Pancreas (tissue), 10 donors: ENCODE results near the gene HTR4. TPM values are rescaled to one million over a fixed set of nuclear protein-coding genes. Genes with fewer than 3 reads are reported as not detected.

Experiments used
- ATAC-seq, 4 donors: fragments of 200-7000 bp; cut with Tn5 transposase; one replicate each; pipeline versions ENCODE4 v1.8.0 to v1.9.1; 2020; ENCODE audit warnings: mild to moderate bottlenecking in 4 of 4, moderate library complexity in 4 of 4
- DNase-seq, 6 donors: peaks; one replicate each; pipeline ENCODE4 v3.0.0-alpha.2; 2020
- FAIRE-seq: peaks from 2 replicates; lab custom pipeline; 2012; peaks lifted over from hg19 to GRCh38; lab: Jason Lieb, UNC
- H3K27ac ChIP-seq, 4 donors: fragments of 200-600 bp; sonication (generic); 1 replicate in 3 of 4; 2 replicates in 1 of 4; pipeline versions ENCODE4 v1.5.0 to v1.8.0; 2020
- H3K27me3 ChIP-seq, 4 donors: fragments of 200-600 bp; one replicate each; pipeline ENCODE4 v1.8.0; 2021
- H3K36me3 ChIP-seq, 3 donors: fragments of 200-600 bp; sonication (generic) in 1 of 3; one replicate each; pipeline versions ENCODE4 v1.5.0 to v1.8.0; 2020 to 2021
- H3K4me1 ChIP-seq, 3 donors: fragments of 200-600 bp; one replicate each; pipeline ENCODE4 v1.8.0; 2021
- H3K4me3 ChIP-seq, 4 donors: fragments of 200-600 bp; sonication (generic) in 2 of 4; one replicate each; pipeline versions ENCODE4 v1.5.0 to v1.8.0; 2020 to 2021
- H3K9me3 ChIP-seq, 4 donors: fragments of 200-600 bp; one replicate each; pipeline ENCODE4 v1.8.0; 2021
- WGBS, 2 donors: extraction: QIAGEN DNeasy Blood & Tissue Kit; methylation state at CpG; one replicate each; pipeline ENCODE4 v1.1.7; 2013; 5-methylcytosine and 5-hydroxymethylcytosine counted together
- intact Hi-C, 3 donors: fragments of 100-400 bp; cut with DNase I; formaldehyde crosslinking; loops; one replicate each; pipeline versions ENCODE4 v1.11.1 to v1.14.2; 2022
- polyA plus RNA-seq, 2 donors: library from polyadenylated mRNA; stranded (reverse); fragments of 200-250 nt; gene quantifications; one replicate each; pipeline ENCODE4 v1.2.3, GENCODE V29; 2013
- total RNA-seq, 6 donors: library from RNA; stranded (reverse); fragmentation: NEBNext Ultra II Directional in 4 of 6; extraction: Animal tissue kit (Norgen Biotek cat#: 25700) in 4 of 6; gene quantifications; one replicate each; pipeline versions ENCODE4 v1.2.1 to v1.2.4, GENCODE V29; 2021 to 2023
- TF ChIP-seq, protein P1 (sequence below), 4 donors: fragments of 200-600 bp; sonication (generic) in 3 of 4; IDR thresholded peaks; one replicate each; pipeline versions ENCODE4 v1.5.0 to v1.8.0; 2021; ENCODE audit warnings: antibody characterized with exemption in 4 of 4
- donor health status: healthy with polysubstance abuse.
- donor health status: DM: no; HTN: no; CAD: no; lungs with moderate emphysema.
- donor health status: DM: no; HTN: no; CAD: no.
- donor health status: control.
- donor health status: control.
- donor health status: Bipolar disorder and iron deficiency.
- donor health status: DM: yes; HTN: yes; CAD: no.
- donor health status: DM: no; HTN: no; CAD: no.
- donor health status: DM: no; HTN: no; CAD: no.
- donor health status: DM: yes; HTN: yes; CAD: no.

Gene HTR4
- total and polyA plus RNA-seq, 8 donors: not detected

DNA sequence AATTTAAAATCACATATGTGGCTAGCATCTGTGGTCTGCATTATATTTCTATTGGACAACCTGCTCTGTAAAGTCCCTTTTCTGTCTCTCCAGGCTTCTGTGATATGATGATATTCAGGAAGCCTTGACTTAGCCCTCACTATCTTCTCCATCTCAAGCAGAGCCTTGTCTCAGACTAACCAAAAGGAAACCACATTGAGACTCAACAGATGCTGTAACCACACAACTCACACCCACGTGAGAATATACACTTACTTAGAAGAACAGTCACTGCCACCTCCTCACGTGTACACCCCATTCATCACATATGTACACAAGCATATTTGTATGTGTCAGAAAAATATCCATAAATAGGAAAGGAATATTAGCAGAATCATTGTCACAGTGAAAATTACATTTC lies 33.6 kb downstream of the HTR4 start:
- DNase-seq: no peak
- intact Hi-C loops: no loop called here
- Histone ChIP-seq H3K36me3 (no peaks in the 10 kb centered on the region), H3K9me3 (no peaks in the 10 kb centered on the region), H3K4me3 (no peak overlapping the region), H3K4me1 (no peaks in the 10 kb centered on the region), H3K27ac (no peak overlapping the region), H3K27me3 (peaks cover 0 to 5% (median 0%) of the 10 kb centered on the region in 4 donors)
- ATAC-seq: no peak
- FAIRE-seq: no peak
- WGBS, 2 donors: 35 to 37% methylated on average over 2 of the region's 2 CpGs
- TF ChIP-seq, protein P1, sequence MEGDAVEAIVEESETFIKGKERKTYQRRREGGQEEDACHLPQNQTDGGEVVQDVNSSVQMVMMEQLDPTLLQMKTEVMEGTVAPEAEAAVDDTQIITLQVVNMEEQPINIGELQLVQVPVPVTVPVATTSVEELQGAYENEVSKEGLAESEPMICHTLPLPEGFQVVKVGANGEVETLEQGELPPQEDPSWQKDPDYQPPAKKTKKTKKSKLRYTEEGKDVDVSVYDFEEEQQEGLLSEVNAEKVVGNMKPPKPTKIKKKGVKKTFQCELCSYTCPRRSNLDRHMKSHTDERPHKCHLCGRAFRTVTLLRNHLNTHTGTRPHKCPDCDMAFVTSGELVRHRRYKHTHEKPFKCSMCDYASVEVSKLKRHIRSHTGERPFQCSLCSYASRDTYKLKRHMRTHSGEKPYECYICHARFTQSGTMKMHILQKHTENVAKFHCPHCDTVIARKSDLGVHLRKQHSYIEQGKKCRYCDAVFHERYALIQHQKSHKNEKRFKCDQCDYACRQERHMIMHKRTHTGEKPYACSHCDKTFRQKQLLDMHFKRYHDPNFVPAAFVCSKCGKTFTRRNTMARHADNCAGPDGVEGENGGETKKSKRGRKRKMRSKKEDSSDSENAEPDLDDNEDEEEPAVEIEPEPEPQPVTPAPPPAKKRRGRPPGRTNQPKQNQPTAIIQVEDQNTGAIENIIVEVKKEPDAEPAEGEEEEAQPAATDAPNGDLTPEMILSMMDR (IDR thresholded peaks at IDR 0.05): no peak

DNA sequence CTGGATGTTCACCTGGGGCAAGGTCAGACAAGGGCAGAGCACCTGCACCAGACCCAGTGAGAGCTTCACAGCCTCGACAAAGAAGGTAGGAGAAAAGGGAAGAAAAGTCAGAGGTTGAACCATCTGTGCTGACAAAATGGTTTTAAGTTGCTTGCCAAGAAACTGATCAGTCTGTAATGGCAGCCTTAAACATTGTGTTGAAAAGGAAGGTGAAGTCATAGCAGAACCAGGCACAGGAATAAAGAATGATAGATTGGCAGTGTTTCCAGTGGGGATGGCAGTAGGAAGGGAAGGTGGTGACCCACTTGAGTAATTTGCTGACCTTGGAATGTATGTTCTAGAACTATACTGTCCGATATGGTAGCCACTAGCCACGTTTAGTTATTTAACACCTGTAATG lies 34.2 kb downstream of the HTR4 start:
- Histone ChIP-seq H3K27me3 (peaks cover 0 to 5% (median 0%) of the 10 kb centered on the region in 4 donors), H3K4me1 (no peaks in the 10 kb centered on the region)

DNA sequence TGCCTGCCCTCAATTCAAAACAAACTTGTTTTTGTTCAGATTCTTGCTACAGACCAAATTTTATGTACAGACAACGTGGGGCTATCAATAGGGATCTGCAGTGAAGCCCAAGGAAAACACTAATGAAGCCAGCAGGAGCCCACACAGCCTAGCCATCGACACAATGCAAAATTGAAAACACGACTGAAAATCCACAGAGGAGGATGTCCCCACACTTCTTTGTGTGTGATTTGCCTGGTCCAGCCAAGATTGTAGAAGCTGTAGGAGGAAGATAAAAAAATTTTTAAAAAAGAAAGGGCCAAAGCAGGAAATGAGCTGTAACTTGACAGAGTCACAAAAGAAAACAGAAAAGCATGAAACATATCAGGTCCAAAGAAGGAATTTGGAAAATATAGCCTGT lies 34.8 kb downstream of the HTR4 start:
- TF ChIP-seq, protein P1 (IDR thresholded peaks at IDR 0.05): no peak
- no peak for FAIRE-seq
- no peak for DNase-seq

More for the DNA sequence above, 34.2 kb downstream of the HTR4 start:
- FAIRE-seq: no peak
- intact Hi-C loops: no loop called here
- no peak overlapping the region for H3K27ac ChIP-seq
- H3K4me3 ChIP-seq: no peak overlapping the region
- H3K9me3 ChIP-seq: no peaks in the 10 kb centered on the region
- whole genome bisulfite sequencing, 2 donors: 51 to 64% methylated on average over 3 of the region's 3 CpGs
- TF ChIP-seq, protein P1 (IDR thresholded peaks at IDR 0.05): no peak
- ATAC-seq: no peak
- H3K36me3 ChIP-seq: no peaks in the 10 kb centered on the region
- DNase-seq: no peak

DNA sequence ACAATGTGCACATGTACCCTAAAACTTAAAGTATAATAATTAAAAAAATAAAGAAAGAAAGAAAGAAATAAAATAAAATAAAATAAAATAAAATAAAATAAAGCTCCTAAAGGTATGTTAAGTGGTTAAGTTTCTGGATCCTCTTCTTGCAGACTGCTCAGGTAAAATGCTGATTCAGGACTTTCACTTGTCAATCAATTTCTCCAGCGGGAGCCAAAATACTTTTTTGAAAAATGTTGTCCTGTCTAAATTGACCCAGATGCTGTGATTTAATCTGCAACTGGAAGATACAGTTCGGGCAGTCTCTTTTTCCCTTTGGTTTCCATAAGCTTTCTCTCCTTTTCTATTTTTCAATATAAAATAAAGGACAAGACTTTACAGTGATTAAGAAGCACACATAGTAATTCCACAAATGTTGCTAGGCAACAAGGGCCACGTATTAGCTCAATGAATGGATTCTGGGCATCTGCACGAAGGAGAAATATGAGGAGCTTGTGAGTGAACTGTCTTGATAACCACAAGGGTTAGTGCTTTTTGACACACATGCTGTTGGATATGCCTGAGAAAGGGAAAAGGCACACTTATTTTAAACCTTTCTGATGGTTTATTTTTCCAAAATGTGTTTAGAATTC lies 38.6 kb downstream of the HTR4 start:
- ATAC-seq: no peak
- Histone ChIP-seq H3K27ac (no peak overlapping the region), H3K9me3 (no peaks in the 10 kb centered on the region), H3K36me3 (no peaks in the 10 kb centered on the region), H3K4me3 (no peak overlapping the region), H3K4me1 (no peaks in the 10 kb centered on the region), H3K27me3 (peaks cover 0 to 5% (median 0%) of the 10 kb centered on the region in 4 donors)
- intact Hi-C loops: no loop called here
- no peak for FAIRE-seq
- DNase-seq: no peak
- WGBS, 2 donors: 52% methylated on average over 4 of the region's 4 CpGs
- TF ChIP-seq, protein P1 (IDR thresholded peaks at IDR 0.05): no peak

More for the DNA sequence above, 34.8 kb downstream of the HTR4 start:
- Histone ChIP-seq H3K27me3 (peaks cover 0 to 5% (median 0%) of the 10 kb centered on the region in 4 donors), H3K9me3 (no peaks in the 10 kb centered on the region), H3K27ac (no peak overlapping the region), H3K4me1 (no peaks in the 10 kb centered on the region), H3K36me3 (no peaks in the 10 kb centered on the region), H3K4me3 (no peak overlapping the region)
- WGBS, 2 donors: 77 to 78% methylated on average over 3 of the region's 3 CpGs
- intact Hi-C loops: no loop called here
- ATAC-seq: no peak

DNA sequence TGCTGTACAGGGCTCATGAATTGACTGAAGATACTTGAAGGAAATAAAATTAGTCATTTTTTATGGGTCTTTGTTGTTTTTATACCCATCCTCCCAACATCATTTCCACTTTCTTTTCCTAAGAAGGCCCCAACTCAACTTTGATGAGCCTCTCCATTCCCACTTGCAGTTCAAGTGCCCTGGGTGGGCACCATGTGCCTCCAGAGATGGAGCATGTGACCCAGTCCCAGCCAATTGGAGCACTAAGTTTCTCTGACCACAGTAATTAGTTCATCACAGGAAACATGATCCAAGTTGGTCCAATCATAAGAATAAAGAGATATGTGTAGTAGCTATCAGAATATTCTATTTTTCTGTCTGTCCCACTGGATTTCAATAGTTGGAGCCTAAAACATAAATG lies 46.9 kb downstream of the HTR4 start:
- no peak for ATAC-seq
- no peak for FAIRE-seq
- no peaks in the 10 kb centered on the region for H3K27me3 ChIP-seq
- H3K9me3 ChIP-seq: no peaks in the 10 kb centered on the region
- intact Hi-C loops: no loop called here
- H3K4me3 ChIP-seq: no peak overlapping the region
- H3K27ac ChIP-seq: no peak overlapping the region
- no peaks in the 10 kb centered on the region for H3K36me3 ChIP-seq
- H3K4me1 ChIP-seq: no peaks in the 10 kb centered on the region
- TF ChIP-seq, protein P1 (IDR thresholded peaks at IDR 0.05): no peak
- no peak for DNase-seq
